Measurements from ENCODE around the gene PLXNA2. TPM values are rescaled to one million over a fixed set of nuclear protein-coding genes. Genes with fewer than 3 reads are reported as not detected.

The PLXNA2 gene
- polyA plus RNA-seq, 1 of the 3 experiments (the other 2 are of a cell fraction) = 8.5 TPM

- Histone ChIP-seq H4K20me1 (ENCODE audit: insufficient read depth) (no peaks in the 10 kb centered on the region), H3F3A (replicated peaks; ENCODE audit: insufficient read depth) (no peaks in the 10 kb centered on the region), H3K79me2 (ENCODE audit: insufficient read depth) (no peaks in the 10 kb centered on the region), H2AFZ (ENCODE audit: low read depth) (no peak overlapping the region), H3K4me3 (ENCODE audit: low read depth in 2 of 2, low read length in 1 of 2) (no peak overlapping the region), H3K9ac (no peak overlapping the region), H3K27ac (ENCODE audit: low read depth in 2 of 2, low read length in 1 of 2) (no peak overlapping the region), H3K9me2 (no peaks in the 10 kb centered on the region), H3K4me2 (no peak overlapping the region), H3K36me3 (replicated peaks in 1 of 2; ENCODE audit: control insufficient read depth in 1 of 2, insufficient read depth in 2 of 2, low read length in 1 of 2) (no peaks in the 10 kb centered on the region), H3K27me3 (ENCODE audit: insufficient read depth) (no peaks in the 10 kb centered on the region), H3K9me3 (no peaks in the 10 kb centered on the region), H3K4me1 (ENCODE audit: control insufficient read depth in 1 of 2, insufficient read depth in 2 of 2, low read depth in 1 of 2, low read length in 1 of 2) (peaks cover 0 to 3% of the 10 kb centered on the region in 2 experiments; a peak in 1 of 4 replicates)
- POLR2A ChIA-PET = no interaction called here
- no peak for TF ChIP-seq GATA2 (CRISPR knock-in tag; IDR thresholded peaks at IDR 0.05)
- TF ChIP-seq EZH2phosphoT487 (IDR thresholded peaks at IDR 0.05; ENCODE audit: borderline replicate concordance, low read depth) = no peak
- TF ChIP-seq, protein P1, sequence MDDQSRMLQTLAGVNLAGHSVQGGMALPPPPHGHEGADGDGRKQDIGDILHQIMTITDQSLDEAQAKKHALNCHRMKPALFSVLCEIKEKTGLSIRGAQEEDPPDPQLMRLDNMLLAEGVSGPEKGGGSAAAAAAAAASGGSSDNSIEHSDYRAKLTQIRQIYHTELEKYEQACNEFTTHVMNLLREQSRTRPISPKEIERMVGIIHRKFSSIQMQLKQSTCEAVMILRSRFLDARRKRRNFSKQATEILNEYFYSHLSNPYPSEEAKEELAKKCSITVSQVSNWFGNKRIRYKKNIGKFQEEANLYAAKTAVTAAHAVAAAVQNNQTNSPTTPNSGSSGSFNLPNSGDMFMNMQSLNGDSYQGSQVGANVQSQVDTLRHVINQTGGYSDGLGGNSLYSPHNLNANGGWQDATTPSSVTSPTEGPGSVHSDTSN (IDR thresholded peaks at IDR 0.05) = no peak
- no peak for TF ChIP-seq USF2 (IDR thresholded peaks at IDR 0.05; ENCODE audit: borderline replicate concordance, low read depth, low read length)
- no peak for TF ChIP-seq REST (IDR thresholded peaks at IDR 0.05; ENCODE audit: low read depth, low read length)
- TF ChIP-seq, protein P2, sequence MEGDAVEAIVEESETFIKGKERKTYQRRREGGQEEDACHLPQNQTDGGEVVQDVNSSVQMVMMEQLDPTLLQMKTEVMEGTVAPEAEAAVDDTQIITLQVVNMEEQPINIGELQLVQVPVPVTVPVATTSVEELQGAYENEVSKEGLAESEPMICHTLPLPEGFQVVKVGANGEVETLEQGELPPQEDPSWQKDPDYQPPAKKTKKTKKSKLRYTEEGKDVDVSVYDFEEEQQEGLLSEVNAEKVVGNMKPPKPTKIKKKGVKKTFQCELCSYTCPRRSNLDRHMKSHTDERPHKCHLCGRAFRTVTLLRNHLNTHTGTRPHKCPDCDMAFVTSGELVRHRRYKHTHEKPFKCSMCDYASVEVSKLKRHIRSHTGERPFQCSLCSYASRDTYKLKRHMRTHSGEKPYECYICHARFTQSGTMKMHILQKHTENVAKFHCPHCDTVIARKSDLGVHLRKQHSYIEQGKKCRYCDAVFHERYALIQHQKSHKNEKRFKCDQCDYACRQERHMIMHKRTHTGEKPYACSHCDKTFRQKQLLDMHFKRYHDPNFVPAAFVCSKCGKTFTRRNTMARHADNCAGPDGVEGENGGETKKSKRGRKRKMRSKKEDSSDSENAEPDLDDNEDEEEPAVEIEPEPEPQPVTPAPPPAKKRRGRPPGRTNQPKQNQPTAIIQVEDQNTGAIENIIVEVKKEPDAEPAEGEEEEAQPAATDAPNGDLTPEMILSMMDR (IDR thresholded peaks at IDR 0.05) = no peak
- TF ChIP-seq FOSL2 (IDR thresholded peaks at IDR 0.05; ENCODE audit: borderline replicate concordance, low read depth) = no peak
- no peak for TF ChIP-seq ZBTB33 (IDR thresholded peaks at IDR 0.05; ENCODE audit: borderline replicate concordance, low read depth)
- no peak for TF ChIP-seq POLR2AphosphoS5 (IDR thresholded peaks at IDR 0.05; ENCODE audit: low read depth, low read length)
- TF ChIP-seq SIN3A (IDR thresholded peaks at IDR 0.05; ENCODE audit: borderline replicate concordance, low read depth, low read length) = no peak
- no peak for TF ChIP-seq TEAD4 (IDR thresholded peaks at IDR 0.05; ENCODE audit: borderline replicate concordance, insufficient read depth)
- DNase-seq = no peak
- CTCF ChIA-PET = interaction anchor here (1.3 to 2.9 kb wide), 3 partner anchors 23 to 128 kb away, joined by 3 to 20 read pairs (median 8); no protein-coding TSS in a partner anchor
Observed at GRCh38 chr1:207999972-208000371, 244.2 kb downstream of the PLXNA2 start.

Data from SK-N-SH (cell line).